OCI-LY3 (cell line): ENCODE results near the gene PTPRU.

Source experiments
- H2AFZ ChIP-seq: fragments of 200-600, 300-600 bp; shearing (Covaris generic); 2 replicates; pipeline ENCODE4 v1.6.0; 2014; ENCODE audit warnings: antibody characterized with exemption, low read depth, low read length
- H3K27ac ChIP-seq: fragments of 200-600, 300-600 bp; sonication (generic); 2 replicates; pipeline ENCODE4 v1.5.1; 2014; ENCODE audit warnings: mild to moderate bottlenecking, low read length, moderate library complexity, mixed read lengths
- H3K27me3 ChIP-seq: fragments of 200-600, 300-600 bp; sonication (generic); 2 replicates; pipeline ENCODE4 v1.6.1; 2014; ENCODE audit warnings: low read depth, low read length, mixed read lengths
- H3K36me3 ChIP-seq: fragments of 200-600, 300-600 bp; sonication (generic); replicated peaks from 2 replicates; pipeline ENCODE3; 2014; ENCODE audit warnings: low read depth, low read length, mixed read lengths
- H3K4me1 ChIP-seq: fragments of 300-600, 200-600 bp; sonication (generic); 2 replicates; pipeline ENCODE4 v1.6.1; 2014; ENCODE audit warnings: low read length, mixed read lengths
- H3K4me2 ChIP-seq: fragments of 200-600, 300-600 bp; sonication (generic); 2 replicates; pipeline ENCODE4 v1.6.1; 2014; ENCODE audit warnings: low read length, mixed read lengths
- H3K4me3 ChIP-seq: fragments of 300-600, 200-600 bp; sonication (generic); 2 replicates; pipeline ENCODE4 v1.5.1; 2014; ENCODE audit warnings: antibody characterized with exemption, mild to moderate bottlenecking, low read length, moderate library complexity
- H3K79me2 ChIP-seq: fragments of 300-600, 200-600 bp; shearing (Covaris generic); 2 replicates; pipeline ENCODE4 v1.6.1; 2014; ENCODE audit warnings: mild to moderate bottlenecking, low read length, mixed read lengths
- H3K9ac ChIP-seq: fragments of 300-600, 200-600 bp; shearing (Covaris generic); 2 replicates; pipeline ENCODE4 v1.6.0; 2014; ENCODE audit warnings: mild to moderate bottlenecking, low read length, moderate library complexity
- H3K9me3 ChIP-seq: fragments of 200-600, 300-600 bp; shearing (Covaris generic); 2 replicates; pipeline ENCODE4 v1.6.1; 2014; ENCODE audit warnings: low read length, mixed read lengths; ENCODE audit not compliant: insufficient read depth
- H4K20me1 ChIP-seq: fragments of 200-600, 300-600 bp; sonication (generic); 2 replicates; pipeline ENCODE4 v1.6.1; 2016; ENCODE audit warnings: low read length, mixed read lengths; ENCODE audit not compliant: insufficient read depth
- CTCF ChIP-seq: fragments of 200-600, 300-600 bp; sonication (generic); IDR thresholded peaks from 2 replicates; pipeline ENCODE4 v1.5.1; 2014; ENCODE audit warnings: antibody characterized with exemption, low read length, low read depth
- EZH2phosphoT487 ChIP-seq: fragments of 200-600 bp; shearing (Covaris generic); IDR thresholded peaks from 2 replicates; pipeline ENCODE4 v1.6.1; 2018; ENCODE audit warnings: antibody characterized with exemption, mixed run types, low read depth

Gene PTPRU

DNA sequence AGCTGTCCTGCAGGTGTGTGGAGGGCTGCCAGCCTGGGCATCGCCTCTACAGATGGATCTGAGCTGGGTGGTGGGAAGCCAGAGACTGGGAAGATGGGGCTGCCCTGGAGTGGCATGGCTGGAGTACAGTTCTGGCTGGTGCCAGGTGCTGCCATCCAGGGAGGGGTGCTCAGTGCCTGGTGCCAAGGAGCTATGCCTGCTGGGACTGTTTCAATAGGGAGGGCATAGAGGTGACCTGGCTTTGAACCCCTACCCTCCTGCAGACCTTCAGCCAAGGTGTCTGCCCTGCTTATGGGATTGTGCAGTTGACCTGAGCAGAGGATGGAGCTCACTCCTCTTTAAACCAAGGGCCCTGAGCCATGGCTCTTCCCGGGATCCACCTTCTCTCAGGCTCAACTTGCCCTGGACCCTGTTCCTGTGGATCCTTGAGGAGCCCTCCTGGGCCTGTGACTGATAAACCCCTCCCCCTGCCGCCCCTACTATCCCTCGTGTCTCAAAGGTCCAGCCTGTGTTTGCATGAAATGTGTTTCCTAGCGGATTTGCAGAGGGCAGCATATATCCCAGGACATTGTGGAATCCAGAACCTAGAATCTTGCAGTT is 48.7 kb downstream of the PTPRU start:
- H3K9me3 ChIP-seq: no peaks in the 10 kb centered on the region
- H2AFZ ChIP-seq: no peak overlapping the region
- H3K9ac ChIP-seq: no peak overlapping the region
- H3K4me3 ChIP-seq: no peak overlapping the region
- no peaks in the 10 kb centered on the region for H3K4me1 ChIP-seq
- no peak for TF ChIP-seq CTCF
- no peaks in the 10 kb centered on the region for H3K79me2 ChIP-seq
- H3K27me3 ChIP-seq: no peaks in the 10 kb centered on the region
- H4K20me1 ChIP-seq: no peaks in the 10 kb centered on the region
- H3K36me3 ChIP-seq: no peaks in the 10 kb centered on the region
- no peak overlapping the region for H3K4me2 ChIP-seq
- no peak overlapping the region for H3K27ac ChIP-seq

DNA sequence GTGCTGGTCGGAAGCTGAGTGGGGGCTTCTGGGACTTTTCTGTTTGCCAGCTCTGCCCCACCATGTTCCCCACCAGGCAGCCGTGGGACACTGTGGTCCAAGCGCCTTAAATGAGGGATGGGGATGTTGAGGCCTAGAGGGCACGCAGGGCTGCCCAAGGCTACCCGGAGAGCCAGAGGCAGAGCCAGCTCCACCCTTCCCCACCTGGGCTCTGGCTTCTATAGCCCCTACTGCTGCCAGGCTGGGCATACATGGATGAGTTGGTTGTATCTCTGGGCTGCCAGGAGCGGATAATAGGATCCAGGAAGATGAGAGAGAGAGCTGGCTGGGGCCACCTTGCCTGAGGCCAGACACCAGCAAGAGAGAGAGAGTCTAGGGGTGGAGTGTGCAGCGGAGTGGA is 49.4 kb downstream of the PTPRU start:
- H3K4me2 ChIP-seq: no peak overlapping the region
- H3K4me1 ChIP-seq: no peaks in the 10 kb centered on the region
- H3K27ac ChIP-seq: no peak overlapping the region

GRCh38 chr1:29286194-29286767 is 50.0 kb downstream of the PTPRU start:
- Histone ChIP-seq H3K9ac (no peak overlapping the region), H3K4me3 (no peak overlapping the region), H3K27me3 (no peaks in the 10 kb centered on the region), H3K4me2 (no peak overlapping the region), H3K4me1 (no peaks in the 10 kb centered on the region), H2AFZ (no peak overlapping the region), H3K27ac (no peak overlapping the region), H3K9me3 (no peaks in the 10 kb centered on the region), H3K36me3 (no peaks in the 10 kb centered on the region), H3K79me2 (no peaks in the 10 kb centered on the region), H4K20me1 (no peaks in the 10 kb centered on the region)
- TF ChIP-seq CTCF (no peak), EZH2phosphoT487 (no peak)

More for the DNA sequence above, 49.4 kb downstream of the PTPRU start:
- H3K36me3 ChIP-seq: no peaks in the 10 kb centered on the region
- no peak overlapping the region for H3K9ac ChIP-seq
- H4K20me1 ChIP-seq: no peaks in the 10 kb centered on the region
- H3K4me3 ChIP-seq: no peak overlapping the region
- H3K9me3 ChIP-seq: no peaks in the 10 kb centered on the region
- H3K79me2 ChIP-seq: no peaks in the 10 kb centered on the region
- no peak overlapping the region for H2AFZ ChIP-seq
- no peaks in the 10 kb centered on the region for H3K27me3 ChIP-seq
- no peak for TF ChIP-seq CTCF
- no peak for TF ChIP-seq EZH2phosphoT487

DNA sequence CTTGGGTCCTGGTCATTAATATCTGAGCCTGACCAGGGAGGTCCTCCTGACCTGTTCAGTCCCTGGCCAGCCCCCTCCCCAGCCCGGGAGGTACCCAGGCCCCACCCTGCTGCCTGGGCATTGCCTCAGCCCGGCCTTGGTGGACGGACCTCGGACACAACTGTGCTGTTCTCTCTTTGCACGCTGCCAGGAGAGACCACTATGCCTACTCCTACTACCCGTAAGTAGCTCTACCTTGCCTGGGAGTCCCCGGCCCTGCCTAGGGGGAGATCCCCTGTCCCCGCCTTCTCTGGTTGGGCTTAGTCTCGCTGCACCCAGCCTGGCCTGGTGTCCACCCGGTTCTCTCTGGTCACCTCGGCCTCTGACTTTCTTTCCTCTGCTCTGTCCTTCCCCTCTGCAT is 53.2 kb downstream of the PTPRU start:
- Histone ChIP-seq H3K27me3 (no peaks in the 10 kb centered on the region), H3K4me1 (no peaks in the 10 kb centered on the region), H3K4me3 (no peak overlapping the region), H3K27ac (no peak overlapping the region), H3K9ac (no peak overlapping the region), H3K36me3 (no peaks in the 10 kb centered on the region), H3K9me3 (no peaks in the 10 kb centered on the region), H4K20me1 (no peaks in the 10 kb centered on the region), H3K79me2 (no peaks in the 10 kb centered on the region), H2AFZ (no peak overlapping the region), H3K4me2 (no peak overlapping the region)
- no peak for TF ChIP-seq CTCF
- TF ChIP-seq EZH2phosphoT487: no peak
